GM18858 (cell line): ENCODE data around the gene ANKRD29.

Experiments
- ATAC-seq: cut with Tn5 transposase; IDR thresholded peaks from one replicate; pipeline ENCODE4 v1.9.1; 2021; ENCODE audit not compliant: unreplicated experiment

ANKRD29 gene

GRCh38 chr18:23684515-23685197, 21.9 kb upstream of the ANKRD29 start:
- ATAC-seq = no peak

- ATAC-seq = no peak
Measured at GRCh38 chr18:23683671-23684070, 21.0 kb upstream of the ANKRD29 start.

- no peak for ATAC-seq
Measured at GRCh38 chr18:23683155-23683554, 20.4 kb upstream of the ANKRD29 start.

DNA sequence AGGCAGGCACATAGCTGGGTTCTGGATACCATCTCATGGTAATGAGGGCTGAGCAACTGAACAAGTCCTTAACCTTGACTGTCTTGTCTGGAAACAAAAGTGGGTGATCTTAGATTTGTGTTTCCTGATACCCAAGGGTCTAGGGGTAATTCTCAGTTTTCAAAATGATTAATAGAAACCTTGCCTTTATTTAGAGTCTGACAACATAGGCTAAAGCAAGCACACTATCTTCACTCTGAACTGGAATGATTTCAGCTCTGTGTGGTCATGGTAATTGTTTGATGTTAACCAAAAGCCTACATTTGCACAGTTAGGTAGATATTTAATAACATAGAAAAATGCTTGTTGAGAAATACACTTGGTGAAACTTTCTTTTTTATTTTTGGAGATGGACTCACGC, 19.8 kb upstream of the ANKRD29 start:
- no peak for ATAC-seq

DNA sequence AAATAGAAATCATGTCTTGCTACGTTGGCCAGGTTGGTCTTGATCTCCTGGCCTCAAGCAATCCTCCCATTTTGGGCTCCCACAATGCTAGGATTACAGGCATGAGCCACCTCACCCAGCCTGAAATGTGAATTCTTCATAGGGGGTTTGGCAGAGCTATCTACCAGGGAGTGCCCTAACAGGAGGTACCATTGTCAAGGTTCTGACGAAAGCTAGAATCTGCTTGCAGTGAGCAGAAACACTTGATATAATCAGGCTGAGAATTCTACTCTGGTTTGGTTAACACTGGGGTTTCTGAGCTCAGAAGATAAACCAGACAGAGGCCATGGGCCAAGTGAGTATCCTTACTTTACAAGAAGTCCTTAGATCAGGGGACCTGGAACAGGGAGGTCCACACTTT, 19.3 kb upstream of the ANKRD29 start:
- ATAC-seq = no peak

GRCh38 chr18:23675896-23676295, 13.2 kb upstream of the ANKRD29 start:
- ATAC-seq = no peak

DNA sequence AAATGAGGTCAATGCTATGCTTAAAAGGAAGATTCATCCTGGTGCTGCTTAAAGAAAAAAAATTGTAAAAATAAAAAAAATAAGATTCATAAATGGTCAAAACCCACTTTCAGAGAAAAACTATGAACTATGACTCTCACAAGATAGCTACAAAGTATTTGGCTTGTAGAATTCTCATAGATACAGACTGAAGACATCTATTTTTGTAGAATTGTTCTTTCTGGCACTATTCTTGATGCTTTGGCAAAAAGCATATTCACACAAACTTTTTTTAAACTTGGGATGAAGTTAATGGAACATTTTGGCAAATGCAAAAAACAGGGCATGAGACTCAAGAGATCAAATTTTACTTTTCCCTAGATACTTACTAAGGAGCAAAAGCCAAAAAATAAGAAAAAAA, 12.5 kb upstream of the ANKRD29 start:
- ATAC-seq = no peak

- no peak for ATAC-seq
Measured at GRCh38 chr18:23673725-23674124, 11.0 kb upstream of the ANKRD29 start.

DNA sequence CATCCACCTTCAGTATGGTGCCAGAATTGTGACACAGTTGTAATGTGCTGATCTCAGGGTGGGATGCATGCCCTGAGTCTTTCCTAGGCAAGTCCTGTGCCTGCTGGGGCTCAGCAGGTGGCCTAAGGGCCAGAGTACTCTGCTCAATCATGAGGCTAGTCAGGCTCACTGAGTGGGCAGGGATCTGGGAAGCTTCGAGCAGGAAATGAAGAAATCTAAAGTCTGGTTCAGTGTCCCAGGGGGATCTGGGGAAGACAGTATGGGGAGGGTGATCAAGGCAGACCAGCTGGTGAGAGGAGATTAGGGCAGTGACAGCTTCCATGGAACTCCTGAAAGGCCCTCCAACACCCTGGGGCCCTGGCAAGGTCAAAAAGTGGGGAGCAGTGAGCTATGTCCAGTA, 8.9 kb upstream of the ANKRD29 start:
- ATAC-seq = no peak

DNA sequence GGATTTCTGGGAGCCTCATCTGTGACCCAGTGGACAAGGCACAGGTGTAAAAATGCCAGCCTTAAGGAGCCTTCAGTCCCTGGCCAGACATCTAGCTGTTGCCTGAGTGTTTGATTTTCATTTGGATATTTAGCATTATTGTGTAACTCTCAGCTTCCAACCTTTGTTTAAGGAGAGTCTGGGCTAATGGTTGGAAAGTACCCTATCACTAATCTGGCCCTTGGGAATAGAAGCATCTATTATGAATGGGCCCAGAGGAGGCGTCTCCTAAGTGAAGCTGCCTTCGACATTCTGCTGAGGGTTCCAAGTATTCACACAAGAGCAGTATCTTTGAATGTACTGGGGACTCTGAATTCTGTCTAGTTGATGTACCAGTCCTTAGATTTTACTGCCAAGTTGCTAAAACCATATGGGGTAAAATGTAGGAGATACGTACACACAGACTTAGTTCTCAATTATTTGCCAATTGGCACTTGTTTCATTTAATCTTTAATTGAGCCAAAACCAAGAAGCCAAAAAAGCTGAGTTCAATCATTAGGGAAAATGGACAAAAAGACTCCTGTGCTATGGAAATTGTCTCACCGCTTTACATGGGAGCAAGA, 7.2 kb upstream of the ANKRD29 start:
- no peak for ATAC-seq

DNA sequence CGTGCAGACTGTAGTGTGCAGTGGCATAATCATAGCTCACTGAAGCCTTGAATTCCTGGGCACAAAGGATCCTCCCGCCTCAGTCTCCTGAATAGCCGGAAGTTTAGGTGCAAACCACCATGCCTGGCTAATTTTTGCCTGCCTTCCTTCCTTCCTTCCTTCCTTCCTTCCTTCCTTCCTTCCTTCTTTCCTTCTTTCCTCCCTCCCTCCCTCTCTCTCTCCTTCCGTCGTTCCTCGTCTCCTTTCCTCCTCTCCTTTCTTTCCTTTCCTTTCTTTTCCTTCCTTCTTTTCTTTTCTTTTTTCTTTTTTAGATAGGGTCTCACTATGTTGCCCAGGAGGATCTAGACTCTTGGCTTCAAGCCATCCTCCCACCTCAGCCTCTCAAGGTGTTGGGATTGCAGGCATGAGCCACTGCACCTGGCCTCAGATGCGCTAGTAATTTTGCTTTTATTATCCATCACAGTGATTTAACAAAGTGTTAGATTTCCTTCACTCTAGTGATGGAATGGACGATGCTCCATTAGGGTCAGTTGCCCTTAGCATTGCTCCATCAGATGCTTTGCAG, 6.6 kb upstream of the ANKRD29 start:
- ATAC-seq = no peak

- no peak for ATAC-seq
Measured at GRCh38 chr18:23668731-23669130, 6.0 kb upstream of the ANKRD29 start.

GRCh38 chr18:23667114-23667513, 4.4 kb upstream of the ANKRD29 start:
- ATAC-seq = no peak

DNA sequence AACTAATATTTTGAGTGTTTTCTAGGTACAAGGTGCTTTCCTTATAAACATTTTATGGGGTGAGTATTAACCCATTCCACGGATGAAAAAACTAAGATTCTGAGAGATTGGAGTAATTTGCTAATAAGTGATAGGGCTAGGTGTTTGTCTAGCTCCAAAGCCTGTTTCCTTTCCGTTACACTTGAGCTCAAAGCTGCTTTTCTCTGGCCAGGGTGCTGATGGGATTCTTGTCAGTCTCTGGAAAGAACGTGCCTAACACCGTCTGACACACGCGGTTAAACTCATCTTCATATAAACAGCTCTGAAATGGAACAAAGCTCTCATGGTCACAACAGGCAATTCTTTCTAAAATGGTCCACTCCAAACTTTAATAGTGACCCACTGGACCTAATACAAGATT, 2.0 kb upstream of the ANKRD29 start:
- no peak for ATAC-seq

DNA sequence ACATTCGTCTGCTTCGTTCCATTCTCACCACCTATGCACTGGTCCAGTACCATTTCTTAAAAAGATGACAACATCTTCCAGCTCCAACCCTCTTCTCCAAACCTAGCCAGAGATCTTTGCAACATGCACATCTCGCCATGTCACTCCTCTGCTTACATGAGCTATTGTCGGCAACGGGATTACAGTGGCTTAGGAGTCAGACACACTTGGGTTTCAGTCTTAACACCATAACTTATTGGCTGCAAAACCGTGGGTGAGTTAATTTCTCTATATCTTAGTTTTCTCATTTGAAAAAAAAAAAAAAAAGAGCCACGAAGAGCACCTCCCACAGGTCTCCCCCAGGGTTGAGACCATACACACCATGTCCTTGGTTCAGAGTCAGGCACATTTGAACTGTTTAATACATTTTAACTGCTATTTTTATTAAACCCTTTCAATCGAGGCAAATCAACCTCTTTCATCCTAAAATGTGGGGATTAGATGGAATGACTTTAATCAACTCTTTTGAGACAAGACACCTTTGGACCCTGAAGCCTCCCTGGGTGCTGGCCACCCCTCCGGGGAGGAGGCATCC, 889 bp downstream of the ANKRD29 start:
- no peak for ATAC-seq

GRCh38 chr18:23658285-23658684, 4.4 kb downstream of the ANKRD29 start:
- ATAC-seq = no peak

GRCh38 chr18:23652232-23652631, 10.5 kb downstream of the ANKRD29 start:
- no peak for ATAC-seq

DNA sequence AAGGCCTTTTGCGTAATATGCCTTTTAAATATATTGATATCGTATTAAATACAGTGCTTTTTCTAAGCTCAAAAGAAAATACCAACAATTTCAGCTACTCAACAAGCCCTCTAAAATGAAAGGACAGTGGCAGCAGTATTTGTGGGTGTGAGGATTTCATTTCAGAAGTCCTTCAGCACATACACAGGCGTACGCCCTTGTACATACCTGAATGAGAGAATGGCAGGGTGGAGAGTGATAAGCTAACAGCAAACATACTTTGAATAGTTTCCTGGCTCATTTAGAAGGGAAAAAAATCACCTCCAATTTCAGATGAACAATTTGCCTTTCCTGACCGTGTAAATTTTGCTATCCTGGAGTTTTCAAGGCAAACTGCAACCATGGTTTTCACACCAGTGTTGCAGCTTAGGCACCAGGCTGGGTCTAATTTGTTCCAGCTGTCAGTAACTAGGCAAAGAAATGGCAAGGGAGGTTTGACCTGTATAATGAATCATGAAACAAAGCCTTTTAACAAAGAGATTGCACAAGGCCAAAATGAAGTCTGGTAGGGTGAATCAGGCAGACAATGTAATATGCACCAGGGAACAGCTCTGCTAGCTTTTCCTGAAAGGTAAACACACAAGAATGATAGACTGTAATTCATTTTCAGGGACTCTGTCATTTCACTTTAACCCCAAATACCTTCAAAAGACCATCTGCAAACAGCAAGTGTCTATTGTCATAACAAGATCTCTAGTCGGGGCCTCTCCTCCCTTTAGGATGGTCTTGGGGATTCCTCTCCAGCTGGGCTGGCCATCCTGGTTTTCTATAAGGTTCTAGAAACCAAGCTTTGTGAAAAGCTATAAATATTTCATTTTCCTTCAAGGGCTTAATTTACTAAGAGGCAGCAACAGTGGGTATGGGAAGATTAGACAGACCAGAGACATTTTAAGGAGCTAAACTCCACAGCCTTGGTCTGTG, 11.5 kb downstream of the ANKRD29 start:
- no peak for ATAC-seq

DNA sequence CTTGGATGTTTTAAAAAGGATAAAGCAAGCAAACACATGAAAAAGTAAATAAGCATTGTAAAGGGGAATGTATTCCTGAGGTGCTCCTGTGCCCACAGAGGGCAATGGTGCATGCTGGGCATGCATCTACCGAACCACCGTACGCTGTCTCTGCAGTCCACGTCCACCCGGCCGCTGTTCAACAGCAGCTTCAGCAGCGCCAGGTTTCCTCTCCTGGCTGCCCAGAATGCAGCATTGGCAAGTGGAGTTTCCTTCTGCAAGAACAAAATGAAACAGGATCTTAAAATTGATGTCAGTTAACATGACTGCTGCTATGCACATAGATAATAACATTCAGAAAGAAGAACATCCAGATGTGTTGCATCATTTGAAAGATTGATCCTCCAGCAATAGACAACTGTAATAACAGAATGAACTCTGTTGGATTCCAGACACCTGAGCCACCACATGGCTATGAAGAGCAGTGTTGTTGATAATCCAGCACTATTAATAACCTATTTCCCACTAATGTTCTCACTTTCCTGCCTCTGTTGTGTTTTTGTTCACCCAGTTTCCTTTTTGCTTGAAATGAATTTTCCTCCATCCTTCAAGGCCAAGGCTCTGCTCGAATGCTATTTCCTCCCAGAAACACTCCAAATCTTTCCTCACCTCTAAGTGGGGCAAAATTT, 13.6 kb downstream of the ANKRD29 start:
- no peak for ATAC-seq

GRCh38 chr18:23648456-23648855, 14.3 kb downstream of the ANKRD29 start:
- ATAC-seq = no peak

DNA sequence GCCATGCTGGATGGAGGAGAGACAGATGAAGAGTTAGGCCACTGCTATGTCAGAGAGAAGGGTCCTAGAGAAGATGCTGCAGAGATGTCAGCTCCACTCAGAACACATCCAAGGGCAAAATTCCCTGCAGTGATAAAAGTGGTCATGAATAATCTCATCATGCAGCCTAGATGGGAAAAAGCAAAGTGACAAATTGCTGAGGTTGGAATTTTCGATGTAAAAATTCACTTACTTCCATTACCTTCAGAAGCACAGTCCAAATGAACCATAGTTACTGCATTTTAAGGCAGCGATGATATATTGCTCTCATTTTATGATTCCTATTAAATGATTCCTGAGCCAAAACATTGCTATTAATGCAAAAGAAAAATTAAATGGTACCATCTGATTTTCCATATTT, 16.4 kb downstream of the ANKRD29 start:
- no peak for ATAC-seq
